ENCODE data around the gene MAGI3.

GRCh38 chr1:113493533-113493932 is 103.2 kb downstream of the MAGI3 start:
- TF ChIP-seq, protein P1, sequence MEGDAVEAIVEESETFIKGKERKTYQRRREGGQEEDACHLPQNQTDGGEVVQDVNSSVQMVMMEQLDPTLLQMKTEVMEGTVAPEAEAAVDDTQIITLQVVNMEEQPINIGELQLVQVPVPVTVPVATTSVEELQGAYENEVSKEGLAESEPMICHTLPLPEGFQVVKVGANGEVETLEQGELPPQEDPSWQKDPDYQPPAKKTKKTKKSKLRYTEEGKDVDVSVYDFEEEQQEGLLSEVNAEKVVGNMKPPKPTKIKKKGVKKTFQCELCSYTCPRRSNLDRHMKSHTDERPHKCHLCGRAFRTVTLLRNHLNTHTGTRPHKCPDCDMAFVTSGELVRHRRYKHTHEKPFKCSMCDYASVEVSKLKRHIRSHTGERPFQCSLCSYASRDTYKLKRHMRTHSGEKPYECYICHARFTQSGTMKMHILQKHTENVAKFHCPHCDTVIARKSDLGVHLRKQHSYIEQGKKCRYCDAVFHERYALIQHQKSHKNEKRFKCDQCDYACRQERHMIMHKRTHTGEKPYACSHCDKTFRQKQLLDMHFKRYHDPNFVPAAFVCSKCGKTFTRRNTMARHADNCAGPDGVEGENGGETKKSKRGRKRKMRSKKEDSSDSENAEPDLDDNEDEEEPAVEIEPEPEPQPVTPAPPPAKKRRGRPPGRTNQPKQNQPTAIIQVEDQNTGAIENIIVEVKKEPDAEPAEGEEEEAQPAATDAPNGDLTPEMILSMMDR (IDR thresholded peaks at IDR 0.05; ENCODE audit: poor library complexity, severe bottlenecking): no peak
- TF ChIP-seq EZH2 (IDR thresholded peaks at IDR 0.05; ENCODE audit: borderline replicate concordance, insufficient read depth, low read length, poor library complexity, severe bottlenecking) (no peak), POLR2AphosphoS5 (IDR thresholded peaks at IDR 0.05) (no peak), RAD21 (conservative IDR thresholded peaks at IDR 0.05) (no peak), EP300 (conservative IDR thresholded peaks at IDR 0.05; ENCODE audit: poor library complexity, severe bottlenecking) (no peak)

Data from neural cell (in vitro differentiated cells).